Panc1 (cell line): ENCODE measurements around the gene ATG4D.
"Not testable (repeated sequence)": the region's sequence is repeated elsewhere in the genome, so short reads cannot be mapped to it uniquely, and the experiment has no call there.

Source experiments
- CTCF ChIP-seq: fragments of 450-650 bp; IDR thresholded peaks from 2 replicates; pipeline ENCODE4 v1.5.1; 2017; ENCODE audit warnings: mild to moderate bottlenecking
- POLR2AphosphoS5 ChIP-seq: IDR thresholded peaks from 2 replicates; pipeline ENCODE4 v1.6.1; 2012; ENCODE audit warnings: mild to moderate bottlenecking, low read depth, low read length, moderate library complexity
- REST ChIP-seq, 2 experiments: IDR thresholded peaks; 2 replicates each; pipeline ENCODE4 v1.6.1; 2011 to 2012; ENCODE audit warnings: low read depth in 2 of 2, control low read depth in 1 of 2, low read length in 1 of 2, mild to moderate bottlenecking in 1 of 2, moderate library complexity in 1 of 2; ENCODE audit not compliant: insufficient read depth in 1 of 2

- TF ChIP-seq CTCF; POLR2AphosphoS5; REST (IDR thresholded peaks at IDR 0.05; ENCODE audit: insufficient read depth in 1 of 2, low read depth in 2 of 2, low read length in 1 of 2): not testable (repeated sequence)
Observed at GRCh38 chr19:10526887-10527286, 16.8 kb upstream of the ATG4D start.
